Ascending aorta (tissue), 2 donors: ENCODE measurements around the gene FABP1. TPM values are rescaled to one million over a fixed set of nuclear protein-coding genes. Genes with fewer than 3 reads are reported as not detected.

ENCODE experiments used
- DNase-seq, 2 donors: peaks; one replicate each; pipeline ENCODE4 v3.0.0-alpha.2; 2019; ENCODE audit warnings: low spot score in 2 of 2
- H3K27ac ChIP-seq, 2 donors: fragments of 200-600 bp; sonication (generic); one replicate each; pipeline ENCODE4 v1.5.1; 2016 to 2017; ENCODE audit warnings: mild to moderate bottlenecking in 1 of 2
- H3K27me3 ChIP-seq: fragments of 200-600 bp; sonication (generic); one replicate; pipeline ENCODE4 v1.5.1; 2017
- H3K36me3 ChIP-seq, 2 donors: fragments of 200-600 bp; sonication (generic); one replicate each; pipeline ENCODE4 v1.5.1; 2016
- H3K4me1 ChIP-seq, 2 donors: fragments of 200-600 bp; sonication (generic); one replicate each; pipeline ENCODE4 v1.5.1; 2016 to 2017; ENCODE audit warnings: mild to moderate bottlenecking in 1 of 2
- H3K4me3 ChIP-seq, 2 donors: fragments of 200-600 bp; sonication (generic); one replicate each; pipeline ENCODE4 v1.5.1; 2016 to 2017; ENCODE audit warnings: mild to moderate bottlenecking in 1 of 2
- H3K9me3 ChIP-seq, 2 donors: fragments of 200-600 bp; sonication (generic); one replicate each; pipeline ENCODE4 v1.5.1; 2016
- intact Hi-C: fragments of 100-400 bp; cut with DNase I; formaldehyde crosslinking; loops from one replicate; pipeline ENCODE4 v1.15.1; 2023
- total RNA-seq: library from RNA; depleted of rRNA; stranded (reverse); fragments of >200 nt; gene quantifications from one replicate; pipeline ENCODE4 v1.1.0, GENCODE V29; 2016
- TF ChIP-seq, protein P1 (sequence below), 3 experiments: fragments of 200-600 bp in 2 of 3; fragments of 450-650 bp in 1 of 3; sonication (generic) in 2 of 3; IDR thresholded peaks; one replicate each; pipeline ENCODE4 v1.5.1; 2016 to 2019; ENCODE audit warnings: antibody characterized with exemption in 3 of 3, mild to moderate bottlenecking in 1 of 3, moderate library complexity in 1 of 3

The FABP1 gene
- total RNA-seq, 1 donor from 2014 or later = not detected

DNA sequence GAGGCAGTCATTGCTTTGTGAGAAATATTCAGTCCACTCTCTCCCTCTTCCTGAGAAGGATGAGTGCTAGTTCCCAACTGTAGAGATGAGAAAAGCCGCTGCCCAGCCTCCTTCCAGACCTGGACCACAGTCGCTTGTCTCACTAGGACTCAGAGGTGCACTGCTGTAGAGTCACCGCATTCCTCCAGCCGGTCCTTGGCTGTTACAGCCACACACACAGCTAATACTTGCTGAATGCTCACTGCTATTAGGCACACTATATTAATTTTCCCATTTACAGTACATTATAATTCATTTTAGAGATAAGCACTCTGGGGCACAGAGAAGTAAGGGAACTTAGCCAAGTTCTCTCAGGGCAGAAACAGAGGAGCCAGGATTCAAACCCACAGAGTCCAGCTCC lies 10.0 kb upstream of the FABP1 start:
- DNase-seq = no peak
- no peaks in the 10 kb centered on the region for H3K4me1 ChIP-seq
- H3K36me3 ChIP-seq = no peaks in the 10 kb centered on the region
- TF ChIP-seq, protein P1, sequence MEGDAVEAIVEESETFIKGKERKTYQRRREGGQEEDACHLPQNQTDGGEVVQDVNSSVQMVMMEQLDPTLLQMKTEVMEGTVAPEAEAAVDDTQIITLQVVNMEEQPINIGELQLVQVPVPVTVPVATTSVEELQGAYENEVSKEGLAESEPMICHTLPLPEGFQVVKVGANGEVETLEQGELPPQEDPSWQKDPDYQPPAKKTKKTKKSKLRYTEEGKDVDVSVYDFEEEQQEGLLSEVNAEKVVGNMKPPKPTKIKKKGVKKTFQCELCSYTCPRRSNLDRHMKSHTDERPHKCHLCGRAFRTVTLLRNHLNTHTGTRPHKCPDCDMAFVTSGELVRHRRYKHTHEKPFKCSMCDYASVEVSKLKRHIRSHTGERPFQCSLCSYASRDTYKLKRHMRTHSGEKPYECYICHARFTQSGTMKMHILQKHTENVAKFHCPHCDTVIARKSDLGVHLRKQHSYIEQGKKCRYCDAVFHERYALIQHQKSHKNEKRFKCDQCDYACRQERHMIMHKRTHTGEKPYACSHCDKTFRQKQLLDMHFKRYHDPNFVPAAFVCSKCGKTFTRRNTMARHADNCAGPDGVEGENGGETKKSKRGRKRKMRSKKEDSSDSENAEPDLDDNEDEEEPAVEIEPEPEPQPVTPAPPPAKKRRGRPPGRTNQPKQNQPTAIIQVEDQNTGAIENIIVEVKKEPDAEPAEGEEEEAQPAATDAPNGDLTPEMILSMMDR (IDR thresholded peaks at IDR 0.05) = no peak
- H3K27me3 ChIP-seq = no peaks in the 10 kb centered on the region
- no peak overlapping the region for H3K4me3 ChIP-seq
- peaks cover 0 to 18% of the 10 kb centered on the region in 2 donors for H3K9me3 ChIP-seq
- intact Hi-C loops = no loop called here
- H3K27ac ChIP-seq = no peak overlapping the region

DNA sequence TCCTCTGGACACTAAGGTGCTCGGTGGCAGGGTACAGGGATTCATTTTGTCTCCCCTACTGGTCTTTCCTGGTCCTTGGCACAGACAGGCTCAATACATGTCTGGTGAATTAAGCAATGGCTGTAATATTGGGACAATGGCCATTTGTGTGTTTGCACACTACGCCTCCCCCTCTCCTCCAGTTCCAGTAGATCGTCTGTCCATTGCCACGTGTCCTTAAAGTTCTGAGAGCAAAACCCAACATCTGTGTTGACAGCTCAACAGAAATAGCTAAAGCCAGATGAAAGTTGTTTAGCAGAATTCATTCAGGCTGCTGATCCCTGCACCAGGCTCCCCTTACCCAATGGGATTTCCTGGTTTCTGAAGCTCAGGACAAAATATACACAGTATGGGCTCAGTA lies 9.0 kb upstream of the FABP1 start:
- Histone ChIP-seq H3K27ac (no peak overlapping the region), H3K27me3 (no peaks in the 10 kb centered on the region), H3K4me3 (no peak overlapping the region), H3K4me1 (no peaks in the 10 kb centered on the region), H3K36me3 (no peaks in the 10 kb centered on the region), H3K9me3 (peaks cover 0 to 8% of the 10 kb centered on the region in 2 donors)
- TF ChIP-seq, protein P1 (IDR thresholded peaks at IDR 0.05) = no peak
- intact Hi-C loops = no loop called here
- no peak for DNase-seq

DNA sequence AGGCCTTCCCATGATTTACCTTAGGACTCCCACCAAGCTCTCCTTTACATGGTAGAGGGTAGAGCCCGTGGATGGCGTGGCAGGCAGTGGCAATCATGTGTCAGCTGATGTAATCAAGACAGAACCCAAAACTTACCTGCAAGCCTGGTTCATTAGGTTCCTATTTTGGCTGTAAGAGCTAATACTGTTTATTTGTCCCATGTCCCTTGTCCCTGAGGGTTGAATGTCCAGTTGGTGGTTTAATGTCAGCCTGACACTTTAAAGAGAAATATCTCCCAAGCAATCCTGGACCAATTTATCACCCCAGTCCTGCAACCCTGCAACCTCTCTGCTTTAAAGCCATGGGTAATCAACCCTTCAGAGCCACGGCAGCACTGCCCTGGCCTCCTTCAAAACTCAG lies 6.0 kb upstream of the FABP1 start:
- Histone ChIP-seq H3K9me3 (peaks cover 0 to 6% of the 10 kb centered on the region in 2 donors), H3K36me3 (no peaks in the 10 kb centered on the region), H3K4me3 (no peak overlapping the region), H3K4me1 (no peaks in the 10 kb centered on the region), H3K27ac (no peak overlapping the region), H3K27me3 (no peaks in the 10 kb centered on the region)
- TF ChIP-seq, protein P1 (IDR thresholded peaks at IDR 0.05) = no peak
- no peak for DNase-seq
- intact Hi-C loops = no loop called here

DNA sequence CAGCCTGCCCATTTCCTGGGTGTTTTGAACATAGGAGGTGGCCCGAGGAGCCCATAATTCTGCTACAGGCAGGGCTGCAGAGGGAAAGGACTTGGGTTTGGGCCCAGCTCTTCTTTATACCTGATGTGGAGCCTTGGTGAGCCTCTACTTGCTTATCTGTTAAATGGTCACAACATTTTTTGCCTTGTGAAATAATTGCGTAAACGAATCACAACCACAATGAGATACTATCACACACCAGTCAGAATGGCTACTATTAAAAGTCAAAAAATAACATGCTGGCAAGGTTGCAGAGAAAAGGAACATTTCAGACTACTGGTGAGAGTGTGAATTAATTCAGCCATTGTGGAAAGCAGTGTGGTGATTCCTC lies 4.1 kb upstream of the FABP1 start:
- no peaks in the 10 kb centered on the region for H3K4me1 ChIP-seq
- no peaks in the 10 kb centered on the region for H3K9me3 ChIP-seq
- intact Hi-C loops = no loop called here
- no peak for DNase-seq
- TF ChIP-seq, protein P1 (IDR thresholded peaks at IDR 0.05) = no peak
- no peak overlapping the region for H3K4me3 ChIP-seq
- no peak overlapping the region for H3K27ac ChIP-seq
- H3K36me3 ChIP-seq = no peaks in the 10 kb centered on the region
- no peaks in the 10 kb centered on the region for H3K27me3 ChIP-seq

DNA sequence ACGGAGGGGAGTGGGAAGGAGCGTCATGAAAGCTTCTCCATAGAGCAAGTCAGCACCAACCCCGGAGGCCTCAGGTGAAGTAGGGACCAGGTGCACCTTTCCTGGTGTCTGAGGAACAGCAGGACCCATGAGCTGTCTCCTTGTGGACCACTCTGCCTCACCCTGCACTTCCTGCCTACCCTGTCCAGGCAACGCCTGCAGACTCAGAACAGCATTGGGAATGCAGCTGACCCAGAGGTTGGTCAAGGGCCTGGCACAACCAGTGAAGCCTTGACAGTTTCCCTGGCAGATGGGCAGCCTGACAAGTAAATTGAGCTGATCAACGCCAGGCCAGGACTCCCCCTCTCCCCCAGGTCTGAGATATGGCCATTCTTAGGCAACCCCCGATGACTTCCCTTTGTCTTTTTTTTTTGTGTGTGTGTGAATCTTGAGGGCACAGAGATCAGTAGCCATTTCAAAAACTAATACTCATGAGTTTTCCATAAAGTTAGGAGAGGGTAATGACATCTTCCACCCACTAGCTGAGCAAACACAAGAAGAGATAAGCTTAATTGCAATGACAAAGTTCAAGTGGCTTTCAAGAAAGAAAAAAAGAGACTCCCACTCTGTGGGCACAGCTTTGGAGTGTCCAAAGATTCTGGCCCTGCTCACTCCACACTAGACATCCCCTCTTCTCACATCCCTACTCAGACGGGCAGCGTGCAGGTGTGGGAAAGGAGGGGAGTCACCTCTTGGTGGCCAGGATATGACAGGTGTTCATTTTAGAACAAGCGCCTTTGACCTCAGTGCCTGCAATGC lies 3.5 kb upstream of the FABP1 start:
- no peak overlapping the region for H3K27ac ChIP-seq
- H3K4me3 ChIP-seq = no peak overlapping the region
- intact Hi-C loops = no loop called here
- DNase-seq = no peak
- no peaks in the 10 kb centered on the region for H3K9me3 ChIP-seq
- TF ChIP-seq, protein P1 (IDR thresholded peaks at IDR 0.05) = no peak
- H3K4me1 ChIP-seq = no peaks in the 10 kb centered on the region
- no peaks in the 10 kb centered on the region for H3K27me3 ChIP-seq
- H3K36me3 ChIP-seq = no peaks in the 10 kb centered on the region
